Mucosa of stomach (tissue), 1 donor: ENCODE results near the gene ZBTB8A.

Experiments
- H3K27me3 ChIP-seq: one replicate; pipeline ENCODE4 v1.7.0; 2013; ENCODE audit warnings: mild to moderate bottlenecking, low read length; ENCODE audit not compliant: control insufficient read depth, insufficient read depth
- H3K36me3 ChIP-seq: one replicate; pipeline ENCODE4 v1.7.0; 2013; ENCODE audit warnings: low read length; ENCODE audit not compliant: control insufficient read depth, insufficient read depth
- H3K4me1 ChIP-seq: one replicate; pipeline ENCODE4 v1.7.0; 2013; ENCODE audit warnings: mild to moderate bottlenecking, low read length; ENCODE audit not compliant: control insufficient read depth, insufficient read depth
- H3K4me3 ChIP-seq: one replicate; pipeline ENCODE4 v1.7.0; 2013; ENCODE audit warnings: low read length
- H3K9ac ChIP-seq: one replicate; pipeline ENCODE4 v1.7.0; 2013; ENCODE audit warnings: mild to moderate bottlenecking, low read length, moderate library complexity
- H3K9me3 ChIP-seq: one replicate; pipeline ENCODE4 v1.7.0; 2013; ENCODE audit warnings: mild to moderate bottlenecking, low read length, moderate library complexity; ENCODE audit not compliant: control insufficient read depth
- donor health status: Pancreatic carcinoma.

ZBTB8A gene

DNA sequence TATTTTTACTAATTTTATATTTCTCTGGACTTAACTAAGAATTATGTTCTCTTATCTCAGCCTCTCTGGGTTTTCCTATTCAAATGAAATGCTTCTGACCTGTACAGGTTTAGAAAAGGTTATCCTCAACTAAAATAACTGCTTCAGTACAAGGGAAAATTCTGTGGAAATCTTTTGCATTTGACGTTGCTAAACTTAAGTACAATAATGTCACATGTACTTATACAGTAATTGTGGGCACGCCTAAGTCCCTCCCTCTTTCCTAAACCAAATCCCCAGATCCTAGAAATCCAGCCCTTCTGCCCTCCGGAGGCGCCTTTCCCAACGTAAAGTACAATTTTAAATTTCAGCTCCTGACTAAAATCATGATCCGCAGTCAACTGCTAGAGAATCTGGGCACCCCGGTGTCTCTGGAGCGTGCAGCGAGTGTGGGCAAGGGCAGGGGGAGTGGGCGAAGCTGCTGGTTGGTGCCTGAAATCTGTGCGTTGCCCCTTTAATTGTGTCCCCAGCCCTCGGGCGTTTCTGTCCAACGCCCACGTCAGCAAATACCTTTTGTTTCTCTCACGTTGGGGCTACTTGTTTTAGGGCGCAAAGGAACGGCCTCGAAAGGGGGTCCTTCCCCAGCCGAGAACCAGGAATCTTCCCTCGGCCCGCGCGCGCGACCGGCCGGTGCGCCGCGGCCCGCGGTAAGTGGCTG lies at the start of gene ZBTB8A:
Gene ZBTB8A, plus strand, starts transcription at position 541 of the 697 bp plus-strand sequence. CDS start 53,505 bp downstream, outside the sequence.
- Histone ChIP-seq H3K9me3 (no peaks in the 10 kb centered on the region), H3K9ac (peak within 1 kb of the TSS; percentile 69), H3K36me3 (no peaks in the 10 kb centered on the region), H3K4me1 (peaks cover 11% of the 10 kb centered on the region), H3K4me3 (peak within 1 kb of the TSS; percentile 57), H3K27me3 (no peaks in the 10 kb centered on the region)

DNA sequence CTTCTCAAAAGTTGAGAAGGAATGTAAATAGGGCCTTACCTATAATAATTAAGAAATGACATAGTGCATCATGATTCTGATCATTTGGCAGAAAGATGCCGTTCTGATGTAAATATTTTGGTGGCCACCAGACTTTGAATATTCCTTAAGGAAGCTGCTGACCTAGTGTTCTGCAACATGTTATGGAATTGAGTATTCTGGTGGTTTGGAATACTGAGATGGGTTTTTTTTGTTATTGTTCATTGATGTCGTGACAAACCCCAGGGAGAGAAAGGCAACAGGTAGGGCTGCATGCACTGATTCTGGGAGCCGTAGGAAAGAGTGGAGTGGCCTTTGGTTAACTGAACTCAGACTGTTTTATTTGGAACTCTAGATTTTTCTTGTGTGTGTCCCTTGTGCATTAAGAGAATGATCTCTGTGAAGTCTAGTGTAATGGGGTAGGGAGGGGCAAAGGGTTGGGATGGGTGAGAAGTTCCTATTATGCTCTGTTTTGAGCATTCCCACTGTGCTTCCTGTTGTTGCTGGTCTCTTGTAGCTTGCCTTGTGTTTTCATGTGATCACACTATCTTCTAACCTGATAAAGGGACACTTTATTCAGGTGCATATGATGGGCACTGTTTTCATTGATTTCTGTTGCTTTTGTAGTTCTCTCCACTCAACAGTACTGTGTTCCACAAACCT lies 49.3 kb upstream of the ZBTB8A start:
- H3K9ac ChIP-seq = no peak overlapping the region
- no peak overlapping the region for H3K4me3 ChIP-seq
- H3K9me3 ChIP-seq = no peaks in the 10 kb centered on the region
- H3K27me3 ChIP-seq = no peaks in the 10 kb centered on the region
- no peaks in the 10 kb centered on the region for H3K36me3 ChIP-seq
- peaks cover 16% of the 10 kb centered on the region for H3K4me1 ChIP-seq

DNA sequence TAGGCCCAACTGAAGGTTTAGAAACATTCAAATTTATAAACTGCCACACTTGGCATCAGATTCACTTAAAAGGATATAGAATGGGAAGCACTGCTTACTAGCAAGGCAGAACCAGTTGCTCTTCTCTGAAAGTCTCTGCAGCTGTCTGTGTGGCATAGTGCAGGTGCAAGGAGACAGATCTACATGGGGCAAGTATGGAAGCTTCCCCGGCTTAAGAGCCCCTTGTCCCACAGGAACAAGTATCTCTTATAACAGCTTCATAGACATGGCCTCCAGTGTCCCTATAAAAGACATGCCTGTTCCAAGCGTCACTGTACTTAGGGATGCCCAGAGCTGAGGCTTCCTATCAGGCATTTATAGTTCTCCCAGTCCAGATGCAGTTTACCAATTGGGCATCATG lies 47.8 kb upstream of the ZBTB8A start:
- Histone ChIP-seq H3K9me3 (no peaks in the 10 kb centered on the region), H3K9ac (no peak overlapping the region), H3K27me3 (no peaks in the 10 kb centered on the region), H3K4me3 (no peak overlapping the region), H3K36me3 (no peaks in the 10 kb centered on the region), H3K4me1 (peaks cover 9% of the 10 kb centered on the region)

DNA sequence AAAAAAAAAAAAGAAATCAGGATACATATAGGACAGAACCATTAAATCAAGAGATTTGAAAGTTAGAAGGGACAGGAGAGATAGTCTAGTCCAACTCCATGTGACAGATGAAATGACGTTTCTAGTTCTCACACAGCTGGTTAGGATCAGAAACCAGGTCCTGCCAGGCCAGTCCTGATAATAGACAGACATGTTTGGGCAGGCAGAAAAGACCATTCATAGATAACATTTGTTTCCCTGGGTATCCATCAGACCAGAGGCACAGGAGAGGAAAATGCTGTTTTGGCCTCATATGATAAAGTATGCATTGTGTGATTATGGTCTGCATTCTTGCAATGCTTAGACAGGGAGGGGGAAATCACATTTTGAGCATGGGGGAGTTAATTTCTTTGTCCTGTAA lies 45.0 kb upstream of the ZBTB8A start:
- no peak overlapping the region for H3K9ac ChIP-seq
- H3K9me3 ChIP-seq = no peaks in the 10 kb centered on the region
- H3K36me3 ChIP-seq = no peaks in the 10 kb centered on the region
- H3K27me3 ChIP-seq = no peaks in the 10 kb centered on the region
- no peaks in the 10 kb centered on the region for H3K4me1 ChIP-seq
- H3K4me3 ChIP-seq = no peak overlapping the region

DNA sequence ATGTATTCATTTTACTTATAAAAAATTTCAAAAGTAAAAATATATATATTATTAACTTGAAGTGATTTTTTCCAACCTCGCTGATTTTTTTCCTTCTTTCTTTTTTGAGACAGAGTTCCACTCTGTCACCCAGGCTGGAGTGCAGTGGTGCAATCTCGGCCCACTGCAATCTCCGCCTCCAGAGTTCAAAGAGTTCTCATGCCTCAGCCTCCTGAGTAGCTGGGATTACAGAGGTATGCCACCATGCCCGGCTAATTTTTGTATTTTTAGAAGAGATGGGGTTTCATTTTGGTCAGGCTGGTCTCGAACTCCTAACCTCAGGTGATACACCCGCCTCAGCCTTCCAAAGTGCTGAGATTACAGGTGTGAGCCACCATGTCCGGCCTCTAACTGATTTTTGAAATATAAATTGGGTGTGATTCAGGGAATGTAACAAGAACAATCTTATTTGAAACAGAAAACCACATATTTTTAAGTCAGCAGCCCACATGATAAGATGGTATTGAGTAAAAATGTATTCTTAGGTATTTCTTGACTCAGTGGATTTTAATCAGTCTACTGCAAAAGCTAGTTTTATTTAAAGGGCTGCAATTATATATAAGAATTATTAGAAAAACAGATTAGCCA lies 44.4 kb upstream of the ZBTB8A start:
- Histone ChIP-seq H3K27me3 (no peaks in the 10 kb centered on the region), H3K9ac (no peak overlapping the region), H3K4me3 (no peak overlapping the region), H3K4me1 (no peaks in the 10 kb centered on the region), H3K36me3 (no peaks in the 10 kb centered on the region), H3K9me3 (no peaks in the 10 kb centered on the region)

DNA sequence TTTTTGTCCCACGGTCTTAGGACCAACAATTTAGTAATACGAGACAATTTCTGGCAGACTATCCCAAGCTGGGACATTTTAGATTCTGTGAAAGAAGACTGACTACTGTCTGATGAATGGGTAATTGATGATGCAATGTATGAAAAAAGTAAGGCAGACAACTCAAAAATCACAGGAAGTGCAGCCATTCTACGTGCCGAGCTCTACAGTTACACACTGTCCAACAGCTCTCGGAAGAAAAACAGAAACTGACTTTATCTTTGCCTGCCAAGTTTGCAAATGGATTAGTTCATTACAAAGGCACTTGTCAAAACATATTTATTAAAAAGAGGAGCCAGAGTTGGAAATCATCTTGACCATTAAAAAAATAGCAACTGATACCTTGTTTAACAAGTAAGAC lies 43.1 kb upstream of the ZBTB8A start:
- no peak overlapping the region for H3K9ac ChIP-seq
- H3K4me3 ChIP-seq = no peak overlapping the region

DNA sequence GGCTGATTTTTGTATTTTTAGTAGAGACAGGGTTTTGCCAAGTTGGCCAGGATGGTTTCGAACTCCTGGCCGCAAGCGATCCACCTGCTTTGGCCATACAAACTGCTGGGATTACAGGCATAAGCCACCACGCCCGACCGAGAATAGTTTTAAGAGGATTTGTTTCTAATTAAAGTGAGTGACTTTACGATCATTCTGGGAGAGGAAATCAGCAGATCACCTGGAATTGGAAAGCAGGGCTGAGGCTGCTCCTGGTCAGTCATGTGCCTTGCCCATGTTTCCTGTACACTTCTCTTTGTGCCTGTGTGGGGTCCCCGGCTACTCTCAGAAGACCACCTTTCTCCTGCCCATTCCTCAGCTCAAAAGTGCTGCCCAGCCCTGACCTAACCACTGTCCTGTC lies 40.5 kb upstream of the ZBTB8A start:
- no peaks in the 10 kb centered on the region for H3K27me3 ChIP-seq
- H3K9me3 ChIP-seq = no peaks in the 10 kb centered on the region
- H3K9ac ChIP-seq = no peak overlapping the region
- no peaks in the 10 kb centered on the region for H3K4me1 ChIP-seq
- no peaks in the 10 kb centered on the region for H3K36me3 ChIP-seq
- H3K4me3 ChIP-seq = no peak overlapping the region

More for the DNA sequence above, 43.1 kb upstream of the ZBTB8A start:
- Histone ChIP-seq H3K27me3 (no peaks in the 10 kb centered on the region), H3K4me1 (no peaks in the 10 kb centered on the region), H3K9me3 (no peaks in the 10 kb centered on the region), H3K36me3 (no peaks in the 10 kb centered on the region)

DNA sequence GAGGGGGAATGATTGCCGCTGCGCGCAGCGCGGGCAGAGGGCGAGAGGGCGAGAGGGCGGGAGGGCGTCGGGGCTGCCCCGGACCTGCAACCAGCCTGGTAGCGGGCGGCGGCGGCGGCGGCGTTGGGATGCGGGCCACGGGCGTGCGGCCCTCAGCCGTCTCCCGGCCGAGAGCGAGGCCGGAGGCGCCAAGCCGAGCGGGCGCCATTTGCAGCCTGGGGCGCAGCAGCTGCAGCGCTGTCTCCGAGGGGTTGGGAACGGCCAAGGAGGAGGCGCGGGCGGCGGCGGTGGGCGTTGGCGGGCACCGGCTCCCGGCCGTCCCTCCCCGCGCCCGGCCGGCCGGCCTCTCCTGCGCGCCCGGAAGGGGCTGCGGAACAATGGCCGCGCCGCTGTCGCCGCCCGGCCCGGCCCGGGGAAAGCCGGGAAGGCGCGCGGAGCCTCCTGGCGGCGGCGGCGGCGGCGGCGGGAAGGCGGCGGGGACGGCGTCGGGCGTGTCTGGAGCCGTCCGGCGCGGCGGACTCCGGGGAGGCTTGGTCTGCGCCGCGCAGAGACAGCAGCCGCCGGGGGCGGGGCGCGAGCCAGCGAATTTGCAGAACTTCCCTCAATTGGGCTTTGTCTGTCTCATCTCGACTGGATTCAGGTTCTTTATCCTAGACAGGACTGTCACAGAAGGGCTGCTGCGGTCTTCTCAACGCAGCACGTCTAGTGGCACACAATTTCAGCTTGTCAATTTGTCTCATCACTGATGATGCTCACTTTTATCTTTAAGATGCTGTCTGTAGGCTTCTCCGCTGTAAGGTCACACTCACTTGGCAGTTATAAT lies 38.6 kb upstream of the ZBTB8A start:
- H3K36me3 ChIP-seq = no peaks in the 10 kb centered on the region
- peak overlapping the region; percentile 66 for H3K9ac ChIP-seq
- no peaks in the 10 kb centered on the region for H3K27me3 ChIP-seq
- no peaks in the 10 kb centered on the region for H3K9me3 ChIP-seq
- no peaks in the 10 kb centered on the region for H3K4me1 ChIP-seq
- H3K4me3 ChIP-seq = no peak overlapping the region

DNA sequence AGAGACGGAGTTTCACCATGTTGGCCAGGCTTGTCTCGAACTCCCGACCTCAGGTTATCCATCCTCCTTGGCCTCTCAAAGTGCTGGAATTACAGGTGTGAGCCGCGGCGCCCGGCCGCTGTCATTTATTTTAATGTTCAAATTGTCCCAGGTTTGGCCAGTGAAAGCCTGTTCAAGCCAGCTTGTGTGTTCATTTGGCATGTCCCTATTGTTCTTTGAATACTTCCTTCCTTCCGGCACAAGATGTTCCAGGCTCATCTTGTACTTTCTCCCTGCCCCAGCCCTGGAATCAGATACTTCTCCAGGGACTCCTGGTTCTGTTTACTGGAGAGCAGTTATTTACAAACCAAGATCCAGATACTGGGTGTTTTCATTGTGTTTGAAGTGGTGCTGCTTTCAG lies 37.4 kb upstream of the ZBTB8A start:
- no peaks in the 10 kb centered on the region for H3K9me3 ChIP-seq
- H3K27me3 ChIP-seq = no peaks in the 10 kb centered on the region
- H3K4me3 ChIP-seq = no peak overlapping the region
- no peaks in the 10 kb centered on the region for H3K4me1 ChIP-seq
- H3K9ac ChIP-seq = no peak overlapping the region
- H3K36me3 ChIP-seq = no peaks in the 10 kb centered on the region

DNA sequence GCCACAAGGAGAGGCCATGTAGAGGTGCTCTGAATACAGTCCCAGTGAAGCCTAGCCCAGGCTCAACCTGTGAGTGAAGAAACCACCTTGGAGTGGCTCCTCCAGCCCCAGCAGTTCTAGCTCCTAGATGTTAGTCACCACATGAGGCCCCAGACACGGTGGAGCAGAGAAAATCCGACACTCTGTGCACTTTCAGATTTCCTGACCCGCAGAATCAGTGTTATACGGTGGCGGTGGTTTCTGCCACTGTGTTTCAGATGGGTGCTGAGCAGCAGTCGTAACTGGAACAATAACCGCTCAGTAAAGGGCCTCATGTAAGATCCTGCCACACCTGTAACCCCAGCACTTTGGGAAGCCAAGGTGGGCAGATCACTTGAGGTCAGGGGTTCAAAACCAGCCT lies 36.1 kb upstream of the ZBTB8A start:
- H3K9me3 ChIP-seq = no peaks in the 10 kb centered on the region
- H3K4me3 ChIP-seq = no peak overlapping the region
- no peaks in the 10 kb centered on the region for H3K27me3 ChIP-seq
- no peaks in the 10 kb centered on the region for H3K4me1 ChIP-seq
- no peak overlapping the region for H3K9ac ChIP-seq
- H3K36me3 ChIP-seq = no peaks in the 10 kb centered on the region

DNA sequence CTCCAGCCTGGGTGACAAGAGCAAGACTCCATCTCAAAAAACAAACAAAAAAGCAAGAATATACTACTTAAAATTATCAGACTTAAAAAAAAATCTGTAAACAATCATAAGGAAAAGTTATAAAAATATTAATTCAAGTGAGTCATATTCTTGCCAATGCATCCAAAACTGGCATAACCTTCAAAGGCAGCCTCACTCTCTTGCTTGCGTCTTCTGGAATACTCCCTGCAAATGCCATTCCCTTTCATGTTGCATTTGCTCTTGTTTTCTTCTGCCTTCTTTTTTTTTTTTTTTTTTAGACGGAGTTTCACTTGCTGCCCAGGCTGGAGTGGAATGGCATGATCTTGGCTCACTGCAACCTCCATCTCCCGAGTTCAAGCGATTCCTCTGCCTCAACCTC lies 32.2 kb upstream of the ZBTB8A start:
- Histone ChIP-seq H3K9ac (no peak overlapping the region), H3K4me1 (no peaks in the 10 kb centered on the region), H3K36me3 (no peaks in the 10 kb centered on the region), H3K27me3 (no peaks in the 10 kb centered on the region), H3K4me3 (no peak overlapping the region), H3K9me3 (no peaks in the 10 kb centered on the region)

DNA sequence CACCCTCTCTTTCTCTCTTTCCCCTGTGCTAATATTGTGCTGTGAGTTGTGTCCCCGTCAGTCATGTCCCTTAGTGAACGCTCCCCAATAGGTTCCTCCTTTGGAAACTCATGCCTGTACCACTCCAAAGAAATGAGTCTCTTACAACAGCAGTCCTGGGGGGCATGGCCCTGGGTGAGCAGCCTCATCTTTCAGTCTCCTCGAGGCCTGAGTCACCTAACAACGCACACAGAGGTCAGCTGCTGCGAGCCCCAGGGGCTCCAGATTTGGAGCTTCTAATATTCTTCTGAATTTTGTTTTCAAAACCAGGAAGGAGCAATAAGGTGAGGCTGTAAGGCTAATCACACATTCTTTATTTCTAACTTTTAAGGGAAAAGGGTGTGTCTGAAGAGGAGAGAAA lies 30.5 kb upstream of the ZBTB8A start:
- H3K4me3 ChIP-seq = no peak overlapping the region
- no peaks in the 10 kb centered on the region for H3K27me3 ChIP-seq
- no peaks in the 10 kb centered on the region for H3K9me3 ChIP-seq
- no peak overlapping the region for H3K9ac ChIP-seq
- H3K36me3 ChIP-seq = no peaks in the 10 kb centered on the region
- no peaks in the 10 kb centered on the region for H3K4me1 ChIP-seq
